ENCODE measurements around the gene SPOP. TPM values are rescaled to one million over a fixed set of nuclear protein-coding genes. Genes with fewer than 3 reads are reported as not detected.

SPOP gene
- total RNA-seq, 4 donors from 2014 or later = 75.6 to 352 (median 95.3) TPM

DNA sequence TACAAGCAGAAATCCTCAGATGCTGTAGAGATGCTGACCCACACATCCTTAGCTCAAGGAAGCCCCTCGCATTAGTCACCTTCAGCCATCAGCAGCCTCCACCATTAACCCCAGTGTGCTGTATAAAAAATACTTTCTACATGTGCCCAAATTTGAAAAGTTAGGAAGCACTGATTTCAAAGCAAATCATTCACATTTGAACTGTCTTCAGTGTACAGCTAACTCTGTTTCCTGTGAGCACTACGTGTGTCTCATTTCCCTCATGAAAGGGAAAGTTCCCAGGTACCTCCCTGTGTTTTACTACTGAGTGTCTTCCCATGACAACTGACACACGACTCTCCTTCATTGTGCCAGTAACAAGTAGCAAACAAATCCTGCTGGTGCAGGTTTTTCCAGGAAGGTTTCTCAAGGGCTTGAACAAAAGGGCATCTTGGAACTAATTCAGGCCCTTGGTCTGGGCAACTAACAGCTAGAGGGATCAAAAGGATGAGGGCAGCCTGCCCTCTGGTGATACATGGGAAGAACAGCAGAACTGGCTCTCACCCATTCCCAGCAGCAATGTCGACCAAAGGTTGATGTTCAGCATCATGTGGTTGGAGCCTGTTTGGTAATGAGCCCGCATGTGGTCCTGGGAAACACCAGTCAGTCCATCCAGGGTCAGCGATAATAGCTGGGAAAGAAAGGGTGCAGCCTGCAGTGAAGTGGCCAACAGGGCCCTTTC is 25.8 kb upstream of the SPOP start:
- no peaks in the 10 kb centered on the region for H3K9me3 ChIP-seq
- H3K27me3 ChIP-seq = no peaks in the 10 kb centered on the region
- WGBS, 2 donors (ENCODE audit: low coverage in 1 of 2) = 57 to 92% methylated on average over 2 to 6 of the region's 6 CpGs
- peak; percentile 16 for DNase-seq
- H3K4me3 ChIP-seq = no peak overlapping the region
- peaks cover 0 to 50% (median 25%) of the 10 kb centered on the region in 4 donors for H3K36me3 ChIP-seq
- peaks cover 11 to 25% (median 14%) of the 10 kb centered on the region in 4 donors for H3K4me1 ChIP-seq
- no peak overlapping the region for H3K27ac ChIP-seq
- no peak for TF ChIP-seq POLR2AphosphoS5 (IDR thresholded peaks at IDR 0.05)
- TF ChIP-seq, protein P1, sequence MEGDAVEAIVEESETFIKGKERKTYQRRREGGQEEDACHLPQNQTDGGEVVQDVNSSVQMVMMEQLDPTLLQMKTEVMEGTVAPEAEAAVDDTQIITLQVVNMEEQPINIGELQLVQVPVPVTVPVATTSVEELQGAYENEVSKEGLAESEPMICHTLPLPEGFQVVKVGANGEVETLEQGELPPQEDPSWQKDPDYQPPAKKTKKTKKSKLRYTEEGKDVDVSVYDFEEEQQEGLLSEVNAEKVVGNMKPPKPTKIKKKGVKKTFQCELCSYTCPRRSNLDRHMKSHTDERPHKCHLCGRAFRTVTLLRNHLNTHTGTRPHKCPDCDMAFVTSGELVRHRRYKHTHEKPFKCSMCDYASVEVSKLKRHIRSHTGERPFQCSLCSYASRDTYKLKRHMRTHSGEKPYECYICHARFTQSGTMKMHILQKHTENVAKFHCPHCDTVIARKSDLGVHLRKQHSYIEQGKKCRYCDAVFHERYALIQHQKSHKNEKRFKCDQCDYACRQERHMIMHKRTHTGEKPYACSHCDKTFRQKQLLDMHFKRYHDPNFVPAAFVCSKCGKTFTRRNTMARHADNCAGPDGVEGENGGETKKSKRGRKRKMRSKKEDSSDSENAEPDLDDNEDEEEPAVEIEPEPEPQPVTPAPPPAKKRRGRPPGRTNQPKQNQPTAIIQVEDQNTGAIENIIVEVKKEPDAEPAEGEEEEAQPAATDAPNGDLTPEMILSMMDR (IDR thresholded peaks at IDR 0.05) = peak; percentile 10 to 43 (median 34)
- TF ChIP-seq POLR2A (IDR thresholded peaks at IDR 0.05) = no peak
- TF ChIP-seq EP300 (IDR thresholded peaks at IDR 0.05; ENCODE audit: low read depth) = no peak
- intact Hi-C loops (cut with DNase I; ENCODE audit: low total_unique reads) = no loop called here
- in situ Hi-C loops (cut with MboI; ENCODE audit: low pct_ligation_motif_present in 1 of 4, low pct_unique_long_range_greater_than_20kb in 1 of 4, low sequenced_read_pairs in 3 of 4) = loop anchor here in 3 of 4 donors (5.0 to 25.0 kb wide), 3 partner anchors 81 to 291 kb away; partner anchors contain the start of genes KAT7 (in 1 of the 3) and PHB1 (in 1 of the 3)

DNA sequence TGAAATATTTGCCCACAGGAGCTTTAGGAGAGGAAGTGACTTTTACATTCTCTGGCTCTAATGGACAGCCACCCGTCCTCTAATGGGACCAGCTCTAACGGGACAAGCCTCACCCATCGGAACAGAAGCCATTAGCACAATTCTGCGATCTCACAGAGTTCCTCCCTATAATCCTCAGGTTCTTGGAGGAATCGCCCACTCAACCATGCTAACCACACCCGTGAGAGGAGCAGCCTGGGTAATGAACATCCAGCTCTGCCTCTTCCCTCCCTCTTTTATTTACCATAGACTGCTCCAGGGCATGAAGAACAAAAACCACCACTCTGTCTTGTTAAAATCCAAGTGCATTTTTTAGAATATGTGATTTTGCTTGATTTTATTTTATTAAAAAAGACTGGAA is 23.1 kb upstream of the SPOP start:
- no peaks in the 10 kb centered on the region for H3K9me3 ChIP-seq
- no peak overlapping the region for H3K27ac ChIP-seq
- H3K4me1 ChIP-seq = peaks cover 0 to 9% (median 2%) of the 10 kb centered on the region in 4 donors
- H3K36me3 ChIP-seq = peaks cover 0 to 50% (median 25%) of the 10 kb centered on the region in 4 donors
- intact Hi-C loops (cut with DNase I; ENCODE audit: low total_unique reads) = no loop called here
- H3K4me3 ChIP-seq = no peak overlapping the region
- WGBS, 2 donors (ENCODE audit: low coverage in 1 of 2) = 83% methylated on average over 6 of the region's 6 CpGs
- TF ChIP-seq EP300 (IDR thresholded peaks at IDR 0.05; ENCODE audit: low read depth) = no peak
- no peak for TF ChIP-seq POLR2A (IDR thresholded peaks at IDR 0.05)
- no peak for TF ChIP-seq POLR2AphosphoS5 (IDR thresholded peaks at IDR 0.05)
- TF ChIP-seq, protein P1 (IDR thresholded peaks at IDR 0.05) = no peak
- DNase-seq = no peak
- in situ Hi-C loops (cut with MboI; ENCODE audit: low pct_ligation_motif_present in 1 of 4, low pct_unique_long_range_greater_than_20kb in 1 of 4, low sequenced_read_pairs in 3 of 4) = loop anchor here in 3 of 4 donors (5.0 to 25.0 kb wide), 3 partner anchors 84 to 289 kb away; partner anchors contain the start of genes KAT7 (in 1 of the 3) and PHB1 (in 1 of the 3)
- no peaks in the 10 kb centered on the region for H3K27me3 ChIP-seq

DNA sequence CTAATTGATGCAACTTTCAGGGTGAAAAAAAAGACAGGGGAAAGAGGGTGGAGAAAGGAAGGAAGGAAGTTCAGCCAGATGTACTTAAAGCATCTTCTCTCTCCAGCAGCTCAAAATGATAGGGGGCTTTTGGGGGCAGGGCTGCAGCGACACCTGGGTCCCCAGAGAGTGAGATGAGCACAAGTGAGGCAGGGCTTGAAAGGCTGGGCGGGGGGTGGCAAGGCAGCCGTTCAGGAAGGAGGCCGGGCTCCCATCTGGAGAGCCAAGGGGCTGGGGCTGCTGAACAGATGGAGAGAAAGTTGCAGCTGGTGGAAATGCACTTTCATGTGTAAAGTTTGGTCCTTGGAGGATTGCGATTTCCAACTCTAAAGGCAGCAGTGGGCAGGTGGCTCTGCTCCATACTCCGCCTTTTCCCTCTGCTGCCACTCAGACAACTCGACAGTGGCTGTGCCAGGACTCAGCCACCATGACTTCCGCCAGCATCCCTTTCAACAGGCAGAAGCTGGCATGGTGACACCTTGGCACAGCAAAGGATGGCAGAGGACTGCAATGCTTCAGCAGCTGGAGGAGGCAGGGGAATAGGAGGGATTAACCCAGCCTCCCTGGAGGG is 22.2 kb upstream of the SPOP start:
- Histone ChIP-seq H3K27ac (no peak overlapping the region), H3K36me3 (peaks cover 0 to 48% (median 21%) of the 10 kb centered on the region in 4 donors), H3K9me3 (no peaks in the 10 kb centered on the region), H3K27me3 (no peaks in the 10 kb centered on the region), H3K4me3 (no peak overlapping the region), H3K4me1 (peaks cover 0 to 4% (median 3%) of the 10 kb centered on the region in 4 donors)
- intact Hi-C loops (cut with DNase I; ENCODE audit: low total_unique reads) (no loop called here), in situ Hi-C loops (cut with MboI; ENCODE audit: low pct_ligation_motif_present in 1 of 4, low pct_unique_long_range_greater_than_20kb in 1 of 4, low sequenced_read_pairs in 3 of 4) (loop anchor here (5.0 to 25.0 kb wide), 4 partner anchors 85 to 288 kb away; partner anchors contain the start of genes KAT7 (in 1 of the 4), NXPH3 (in 1 of the 4) and PHB1 (in 1 of the 4))
- no peak for DNase-seq
- 77% methylated on average over 8 of the region's 8 CpGs; no CpG with 5 or more reads in 1 of the 2 donors for whole genome bisulfite sequencing, 2 donors (ENCODE audit: low coverage in 1 of 2)
- TF ChIP-seq, protein P1 (IDR thresholded peaks at IDR 0.05) = no peak
- TF ChIP-seq EP300 (IDR thresholded peaks at IDR 0.05; ENCODE audit: low read depth) (no peak), POLR2AphosphoS5 (IDR thresholded peaks at IDR 0.05) (no peak), POLR2A (IDR thresholded peaks at IDR 0.05) (no peak)

DNA sequence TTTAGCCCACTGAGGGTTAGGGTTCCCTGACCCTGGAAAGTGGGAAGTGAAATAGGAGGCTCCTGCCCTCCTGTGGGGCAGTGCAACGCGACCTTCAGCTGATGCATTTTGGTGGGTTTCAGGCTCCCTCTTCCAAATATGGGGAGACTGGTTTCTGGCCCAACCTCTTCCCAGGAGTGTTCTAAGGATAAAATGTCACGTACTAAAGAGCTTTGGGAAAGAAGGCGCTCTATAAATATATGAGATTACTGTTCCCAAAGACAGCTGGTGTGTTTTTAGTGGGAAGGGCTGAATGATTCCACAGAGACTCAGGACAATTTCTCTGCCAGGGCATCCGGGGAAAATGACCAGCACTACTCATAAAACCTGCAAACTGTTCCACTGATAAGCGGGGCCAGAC is 20.1 kb upstream of the SPOP start:
- H3K27ac ChIP-seq = no peak overlapping the region
- peaks cover 0 to 9% (median 5%) of the 10 kb centered on the region in 4 donors for H3K4me1 ChIP-seq
- H3K36me3 ChIP-seq = peaks cover 0 to 28% (median 11%) of the 10 kb centered on the region in 4 donors
- intact Hi-C loops (cut with DNase I; ENCODE audit: low total_unique reads) = no loop called here
- no peak for DNase-seq
- 67% methylated on average over 6 of the region's 6 CpGs; no CpG with 5 or more reads in 1 of the 2 donors for WGBS, 2 donors (ENCODE audit: low coverage in 1 of 2)
- no peak overlapping the region for H3K4me3 ChIP-seq
- no peaks in the 10 kb centered on the region for H3K9me3 ChIP-seq
- in situ Hi-C loops (cut with MboI; ENCODE audit: low pct_ligation_motif_present in 1 of 4, low pct_unique_long_range_greater_than_20kb in 1 of 4, low sequenced_read_pairs in 3 of 4) = loop anchor here in 3 of 4 donors (5.0 to 10.0 kb wide), 2 partner anchors 123 to 126 kb away; partner anchors contain the start of gene NXPH3 (in 1 of the 3)
- no peaks in the 10 kb centered on the region for H3K27me3 ChIP-seq
- no peak for TF ChIP-seq POLR2AphosphoS5 (IDR thresholded peaks at IDR 0.05)
- TF ChIP-seq EP300 (IDR thresholded peaks at IDR 0.05; ENCODE audit: low read depth) = no peak
- no peak for TF ChIP-seq POLR2A (IDR thresholded peaks at IDR 0.05)
- TF ChIP-seq, protein P1 (IDR thresholded peaks at IDR 0.05) = no peak
